ENCODE data around the gene TNS3. TPM values are rescaled to one million over a fixed set of nuclear protein-coding genes. Genes with fewer than 3 reads are reported as not detected.

The TNS3 gene
- total and polyA plus RNA-seq, 2 of the 13 experiments (the other 11 are each of a cell fraction or from before 2014, with no cell fraction given) = 52.9 to 55.7 TPM

- Histone ChIP-seq H3K36me3 (replicated peaks in 1 of 2; ENCODE audit: control insufficient read depth in 1 of 2, insufficient read depth in 2 of 2, low read length in 2 of 2) (peaks cover 43 to 91% of the 10 kb centered on the region in 2 experiments), H3K79me2 (ENCODE audit: insufficient read depth, low read length) (no peaks in the 10 kb centered on the region), H2AFZ (ENCODE audit: low read length) (no peak overlapping the region), H3K4me1 (ENCODE audit: insufficient read depth, low read length) (peaks cover 24% of the 10 kb centered on the region), H3K27me3 (ENCODE audit: control insufficient read depth in 1 of 2, insufficient read depth in 2 of 2, low read length in 2 of 2) (no peaks in the 10 kb centered on the region), H4K20me1 (ENCODE audit: insufficient read depth, low read length) (peaks cover 34% of the 10 kb centered on the region; the same call in 1 of the 2 replicates), H3K9ac (ENCODE audit: insufficient read depth, low read depth, low read length) (no peak overlapping the region), H3K27ac (ENCODE audit: extremely low read length, insufficient read depth, low read length) (no peak overlapping the region), H3K4me2 (ENCODE audit: low read depth, low read length) (no peak overlapping the region), H3K9me3 (ENCODE audit: low read length) (no peaks in the 10 kb centered on the region), H3K4me3 (replicated peaks in 1 of 3; ENCODE audit: insufficient read depth in 1 of 3, low read depth in 2 of 3, low read length in 3 of 3) (no peak overlapping the region)
- POLR2A ChIA-PET = no interaction called here
- intact Hi-C loops (cut with micrococcal nuclease; ENCODE audit: unreplicated experiment) = loop anchor here (2.0 kb wide), 1 partner anchor 15 kb away; no protein-coding TSS in a partner anchor
- in situ Hi-C loops (cut with HindIII; ENCODE audit: extremely low pct_ligation_motif_present, low pct_unique_long_range_greater_than_20kb) = loop anchor here (25.0 kb wide), 1 partner anchor 555 kb away; no protein-coding TSS in a partner anchor
- DNase-seq (ENCODE audit: low spot score) = no peak
- TF ChIP-seq, protein P1, sequence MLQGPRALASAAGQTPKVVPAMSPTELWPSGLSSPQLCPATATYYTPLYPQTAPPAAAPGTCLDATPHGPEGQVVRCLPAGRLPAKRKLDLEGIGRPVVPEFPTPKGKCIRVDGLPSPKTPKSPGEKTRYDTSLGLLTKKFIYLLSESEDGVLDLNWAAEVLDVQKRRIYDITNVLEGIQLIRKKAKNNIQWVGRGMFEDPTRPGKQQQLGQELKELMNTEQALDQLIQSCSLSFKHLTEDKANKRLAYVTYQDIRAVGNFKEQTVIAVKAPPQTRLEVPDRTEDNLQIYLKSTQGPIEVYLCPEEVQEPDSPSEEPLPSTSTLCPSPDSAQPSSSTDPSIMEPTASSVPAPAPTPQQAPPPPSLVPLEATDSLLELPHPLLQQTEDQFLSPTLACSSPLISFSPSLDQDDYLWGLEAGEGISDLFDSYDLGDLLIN (CRISPR knock-in tag; IDR thresholded peaks at IDR 0.05; ENCODE audit: borderline replicate concordance) = no peak
- no peak for TF ChIP-seq SOX5 (CRISPR knock-in tag; IDR thresholded peaks at IDR 0.05; ENCODE audit: borderline replicate concordance)
- TF ChIP-seq TRIM24 (CRISPR knock-in tag; IDR thresholded peaks at IDR 0.05) = 0 out of 2 replicates have a peak, but pooled peaks have one; percentile 22
- no peak for TF ChIP-seq ZNF703 (CRISPR knock-in tag; IDR thresholded peaks at IDR 0.05; ENCODE audit: borderline replicate concordance)
- no peak for TF ChIP-seq TCF7 (IDR thresholded peaks at IDR 0.05; ENCODE audit: low read depth)
- TF ChIP-seq, protein P2, sequence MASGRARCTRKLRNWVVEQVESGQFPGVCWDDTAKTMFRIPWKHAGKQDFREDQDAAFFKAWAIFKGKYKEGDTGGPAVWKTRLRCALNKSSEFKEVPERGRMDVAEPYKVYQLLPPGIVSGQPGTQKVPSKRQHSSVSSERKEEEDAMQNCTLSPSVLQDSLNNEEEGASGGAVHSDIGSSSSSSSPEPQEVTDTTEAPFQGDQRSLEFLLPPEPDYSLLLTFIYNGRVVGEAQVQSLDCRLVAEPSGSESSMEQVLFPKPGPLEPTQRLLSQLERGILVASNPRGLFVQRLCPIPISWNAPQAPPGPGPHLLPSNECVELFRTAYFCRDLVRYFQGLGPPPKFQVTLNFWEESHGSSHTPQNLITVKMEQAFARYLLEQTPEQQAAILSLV (CRISPR knock-in tag; IDR thresholded peaks at IDR 0.05; ENCODE audit: borderline replicate concordance) = 0 out of 2 replicates have a peak, but pooled peaks have one; percentile 31
- TF ChIP-seq ATM (IDR thresholded peaks at IDR 0.05; ENCODE audit: borderline replicate concordance) = no peak
- peak; percentile 71 for TF ChIP-seq HNF4A (CRISPR knock-in tag; IDR thresholded peaks at IDR 0.05)
- TF ChIP-seq RBM22 (optimal IDR thresholded peaks at IDR 0.05; ENCODE audit: low read length) = peak; percentile 47
- TF ChIP-seq DNMT3B (CRISPR knock-in tag; conservative IDR thresholded peaks at IDR 0.05) = no peak
- TF ChIP-seq AGO2 (optimal IDR thresholded peaks at IDR 0.05; ENCODE audit: low read depth, low read length) = peak; percentile 71
- 0 out of 2 replicates have a peak, but pooled peaks have one; percentile 29 for TF ChIP-seq NR2C2 (CRISPR knock-in tag; IDR thresholded peaks at IDR 0.05; ENCODE audit: borderline replicate concordance)
- peak; percentile 34; the same call in 1 of the 2 replicates for TF ChIP-seq RARA (CRISPR knock-in tag; IDR thresholded peaks at IDR 0.05)
- no peak for TF ChIP-seq BHLHE40 (IDR thresholded peaks at IDR 0.05; ENCODE audit: low read length)
- CTCF ChIA-PET (ENCODE audit: low intra/inter-chr PET ratio, low total read pairs) = no interaction called here
- no peak for ATAC-seq
- FAIRE-seq = no peak
- no TSS peak for BruUV-seq (replicated peaks)
- 100% methylated on average over 1 of the region's 7 CpGs for WGBS (ENCODE audit: low lambda C conversion rate)
Observed at GRCh38 chr7:47281966-47282643, 299.8 kb downstream of the TNS3 start.

Measured in HepG2 (cell line).